HG02759 (cell line): ENCODE measurements around the gene FRMD1.

Source experiments
- ATAC-seq: cut with Tn5 transposase; IDR thresholded peaks from one replicate; pipeline ENCODE4 v1.9.1; 2021; ENCODE audit warnings: mild to moderate bottlenecking, moderate library complexity; ENCODE audit not compliant: unreplicated experiment

FRMD1 gene

GRCh38 chr6:168096271-168096764, 17.3 kb upstream of the FRMD1 start:
- ATAC-seq, result no peak

- ATAC-seq, result no peak
These were observed 16.8 kb upstream of the FRMD1 start for GRCh38 chr6:168095716-168096250.

DNA sequence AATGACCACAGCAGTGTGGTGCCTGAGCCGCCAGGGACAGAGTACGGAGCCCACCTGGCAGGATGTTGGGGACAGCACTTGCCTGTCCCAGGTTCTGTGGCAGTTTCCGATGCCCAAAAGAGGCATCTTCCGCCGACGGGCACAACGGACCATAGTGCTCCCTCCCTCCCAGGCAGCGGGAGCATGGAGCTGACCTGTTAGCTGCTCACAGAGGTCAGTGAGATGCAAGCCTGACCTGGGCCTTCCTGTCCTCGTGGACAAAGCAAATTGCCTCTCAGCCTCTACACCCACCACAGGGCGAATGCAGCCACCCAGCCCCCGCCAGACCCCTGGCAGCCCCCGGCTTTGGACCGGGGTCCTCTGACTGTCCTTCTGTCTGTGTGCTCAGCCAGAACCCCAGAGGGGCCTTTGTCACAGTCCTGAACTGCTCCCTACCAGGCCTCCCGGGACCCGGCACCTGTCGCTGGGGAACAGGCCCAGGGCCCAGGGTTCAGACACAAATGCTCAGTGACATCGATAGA, 16.2 kb upstream of the FRMD1 start:
- ATAC-seq, result no peak

DNA sequence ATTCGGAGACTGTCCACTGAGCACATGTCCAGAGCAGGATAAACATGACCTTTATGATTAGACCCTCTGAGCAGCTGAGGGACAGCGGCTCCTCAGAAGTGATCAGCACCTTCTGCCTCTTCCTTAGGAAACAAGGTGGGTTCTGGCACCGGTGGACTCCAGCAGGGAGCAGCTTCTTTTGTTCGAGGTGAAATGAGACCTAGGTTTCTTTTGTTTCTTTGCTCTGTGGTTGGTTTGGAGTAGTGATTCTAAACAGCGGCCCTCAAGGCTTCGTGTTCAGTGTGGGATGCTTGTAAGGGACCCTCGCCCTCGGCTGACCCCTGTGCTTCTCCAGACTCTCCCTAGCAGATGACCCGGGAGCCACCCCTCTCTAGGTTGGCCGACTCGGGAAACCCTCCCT, 14.6 kb upstream of the FRMD1 start:
- no peak for ATAC-seq

DNA sequence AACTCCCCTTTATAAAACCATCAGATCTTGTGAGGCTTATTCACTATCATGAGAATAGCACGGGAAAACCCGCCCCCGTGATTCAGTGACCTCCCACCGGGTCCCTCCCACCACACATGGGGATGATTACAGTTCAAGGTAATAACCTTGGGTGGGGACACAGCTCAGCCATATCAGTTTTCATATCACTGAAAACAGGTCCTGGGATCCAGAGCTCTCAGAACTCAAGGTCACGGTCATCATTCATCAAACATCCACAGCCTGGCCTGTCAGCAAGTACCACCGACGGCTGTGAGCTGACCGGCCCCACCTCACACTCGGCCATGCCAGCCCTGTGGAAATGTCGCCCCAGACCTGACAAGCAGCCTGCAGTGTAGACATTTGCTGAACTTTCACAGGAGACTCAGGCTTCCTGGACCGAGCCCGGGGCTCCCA, 14.1 kb upstream of the FRMD1 start:
- no peak for ATAC-seq

DNA sequence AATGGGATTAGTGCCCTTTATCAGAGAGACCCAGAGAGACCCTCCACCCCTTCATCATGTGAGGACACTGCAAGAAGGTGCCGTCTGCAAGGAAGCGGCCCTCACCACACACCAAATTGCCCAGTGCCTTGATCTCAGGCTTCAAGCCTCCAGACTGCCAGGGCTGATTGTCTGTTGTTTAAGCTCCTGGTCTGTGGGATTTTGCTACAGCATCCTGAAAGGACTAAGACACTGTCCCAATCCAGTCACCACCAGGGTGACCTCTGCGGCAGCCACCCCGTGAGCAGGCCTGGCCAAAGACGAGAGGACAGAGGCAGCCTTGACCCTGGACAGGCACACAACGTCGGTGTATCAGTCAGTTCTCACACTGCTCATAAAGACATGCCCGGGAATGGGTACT, 13.5 kb upstream of the FRMD1 start:
- no peak for ATAC-seq

GRCh38 chr6:168091381-168092264, 12.6 kb upstream of the FRMD1 start:
- no peak for ATAC-seq

DNA sequence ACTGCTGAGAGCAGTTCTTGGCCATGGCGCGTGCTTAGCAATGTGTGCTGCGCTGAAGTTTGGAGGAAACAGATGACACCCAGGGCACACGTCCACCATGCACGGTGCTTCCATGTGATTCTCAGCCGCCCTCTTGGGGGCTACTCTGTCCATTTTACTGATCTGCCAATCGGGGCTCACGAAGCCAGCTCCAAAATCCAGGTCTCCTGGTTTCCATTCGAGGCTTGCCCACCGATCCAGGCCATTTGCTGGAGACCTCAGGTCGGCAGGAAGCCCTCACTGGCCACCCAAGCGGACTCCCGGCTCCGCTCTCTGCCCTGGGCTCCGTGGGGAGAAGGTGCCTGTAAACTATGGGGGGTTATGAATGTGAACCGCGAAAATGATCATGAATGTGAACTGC, 11.7 kb upstream of the FRMD1 start:
- ATAC-seq, result no peak

GRCh38 chr6:168090064-168090690, 11.2 kb upstream of the FRMD1 start:
- no peak for ATAC-seq

- ATAC-seq, result no peak
These were observed 10.4 kb upstream of the FRMD1 start for GRCh38 chr6:168089186-168090063.

DNA sequence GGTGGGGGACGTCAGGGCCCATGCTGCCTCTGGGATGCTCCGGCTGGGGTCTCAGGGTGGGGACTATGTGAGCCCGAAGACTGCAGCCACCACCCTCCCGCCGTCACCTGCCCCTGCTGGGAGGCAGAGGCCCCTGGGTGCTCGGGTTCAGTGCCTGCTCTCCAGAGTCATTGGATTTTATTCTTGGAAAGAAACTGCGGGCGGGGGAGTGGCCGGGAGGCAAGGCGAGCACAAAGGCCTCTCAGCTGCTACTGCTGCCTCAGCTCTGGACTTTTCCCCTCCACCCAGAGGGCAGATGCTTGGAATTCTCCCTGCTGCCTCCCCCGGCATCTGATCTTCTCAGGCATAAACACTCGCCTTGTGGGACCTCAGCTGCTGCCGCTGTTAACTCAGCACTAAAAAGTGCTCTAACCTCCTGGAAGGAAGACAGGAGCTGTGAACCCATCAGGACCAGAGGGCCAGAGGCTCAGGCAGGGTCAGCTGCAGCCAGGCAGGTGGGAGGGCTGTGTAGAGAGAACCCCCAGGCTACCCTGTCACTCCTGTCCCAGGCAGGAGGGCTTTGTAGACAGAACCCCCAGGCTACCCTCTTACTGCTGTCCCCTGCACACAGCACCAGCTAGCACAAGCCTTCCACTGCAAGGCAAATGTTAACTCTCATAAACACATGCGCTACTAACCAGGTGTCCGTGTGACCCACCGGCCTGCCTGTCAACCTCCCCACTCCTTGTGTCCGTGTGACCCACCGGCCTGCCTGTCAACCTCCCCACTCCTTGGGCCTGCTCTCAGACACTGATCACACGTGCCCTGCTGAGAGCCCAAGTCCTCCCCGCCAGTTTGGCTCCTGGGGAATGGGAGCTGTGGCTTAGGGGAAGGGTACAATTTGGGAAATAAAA, 9.4 kb upstream of the FRMD1 start:
- ATAC-seq, result no peak

GRCh38 chr6:168087436-168088160, 8.6 kb upstream of the FRMD1 start:
- no peak for ATAC-seq

- no peak for ATAC-seq
These were observed 7.6 kb upstream of the FRMD1 start for GRCh38 chr6:168086616-168087015.

DNA sequence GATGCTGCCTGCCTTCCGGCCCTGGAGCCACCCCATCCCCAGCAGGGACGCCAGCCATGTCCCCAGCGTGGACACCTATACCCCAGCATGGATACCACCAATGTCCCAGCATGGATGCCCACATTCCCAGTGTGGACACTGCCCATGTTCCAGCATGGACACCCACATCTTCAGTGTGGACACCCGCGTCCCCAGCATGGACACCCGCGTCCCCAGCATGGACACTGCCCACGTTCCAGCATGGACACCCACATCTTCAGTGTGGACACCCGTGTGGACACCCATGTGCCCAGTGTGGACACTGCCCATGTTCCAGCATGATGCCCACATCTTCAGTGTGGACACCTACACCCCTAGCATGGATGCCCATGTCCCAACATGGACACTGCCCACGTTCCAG, 7.1 kb upstream of the FRMD1 start:
- ATAC-seq, result no peak

DNA sequence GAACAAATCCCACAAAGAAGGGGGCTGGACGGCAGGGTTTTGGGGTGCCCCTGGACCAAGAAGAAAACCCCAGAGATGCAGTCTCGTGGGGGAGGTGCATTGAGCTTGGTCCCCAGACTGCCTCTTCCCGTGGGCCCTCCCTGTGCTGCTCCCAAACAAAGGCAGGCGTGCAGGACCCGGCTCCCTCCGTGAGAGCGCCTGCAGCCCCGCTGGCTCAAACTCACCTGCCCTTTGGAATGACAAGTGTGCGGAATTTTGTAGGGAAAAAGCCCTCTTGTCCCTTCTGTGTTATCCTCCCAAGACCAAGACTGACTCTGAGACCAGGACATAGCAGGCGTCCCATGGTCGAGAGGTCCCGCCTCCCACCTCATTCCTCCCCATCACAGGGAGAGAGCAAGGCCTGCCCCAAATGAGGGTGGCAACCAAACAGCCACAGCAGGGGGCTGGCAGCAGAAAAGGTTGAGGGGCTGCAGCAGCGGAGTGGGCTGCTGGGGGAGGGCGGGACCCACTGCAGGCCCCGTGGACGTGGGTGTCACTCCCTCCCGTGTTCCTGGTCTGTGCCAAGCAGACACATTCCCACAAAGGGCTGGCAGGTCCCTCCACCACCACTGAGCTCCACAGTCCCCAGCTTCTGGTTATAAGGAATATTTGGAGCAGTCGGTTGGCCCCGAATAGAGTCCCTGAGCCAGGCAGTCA, 5.6 kb upstream of the FRMD1 start:
- ATAC-seq, result no peak

DNA sequence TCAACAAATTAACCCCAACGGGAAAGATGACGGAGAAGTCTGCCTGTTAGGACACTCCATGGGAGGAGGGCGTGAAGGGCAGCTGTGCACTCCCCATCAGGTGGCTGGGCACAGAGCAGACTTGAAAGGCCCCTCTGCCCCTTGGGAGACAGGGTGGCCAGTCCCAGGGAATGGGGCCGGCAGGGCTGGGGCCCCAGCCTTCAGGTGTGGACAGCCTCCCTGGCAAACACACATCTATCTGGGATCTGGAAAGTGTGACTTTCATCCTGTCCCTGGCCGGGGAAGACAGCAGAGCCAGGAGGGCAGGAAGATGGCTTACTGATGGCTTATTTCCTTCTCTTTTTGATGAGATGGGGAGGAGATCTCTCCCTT, 4.5 kb upstream of the FRMD1 start:
- no peak for ATAC-seq

- no peak for ATAC-seq
These were observed 4.0 kb upstream of the FRMD1 start for GRCh38 chr6:168082860-168083513.
